ENCODE results near the gene KIAA0825. TPM values are rescaled to one million over a fixed set of nuclear protein-coding genes. Genes with fewer than 3 reads are reported as not detected.
"Not testable (repeated sequence)": the region's sequence is repeated elsewhere in the genome, so short reads cannot be mapped to it uniquely, and the experiment has no call there.

KIAA0825 gene
- total RNA-seq, 3 donors from 2014 or later (not counting 1 experiment from before 2014, with no cell fraction given), result 2.4 to 5.0 (median 4.8) TPM

- H3K4me1 ChIP-seq (ENCODE audit: control insufficient read depth, insufficient read depth, low read length), result no peaks in the 10 kb centered on the region
- Mint-ChIP-seq H3K36me3 (peaks cover 8% of the 10 kb centered on the region), H3K27ac (no peak overlapping the region), H3K9me3 (peaks cover 7 to 11% of the 10 kb centered on the region in 2 donors), H3K4me3 (no peak overlapping the region), H3K27me3 (ENCODE audit: low read depth in 2 of 2) (peaks cover 8 to 18% of the 10 kb centered on the region in 2 donors), H3K4me1 (no peaks in the 10 kb centered on the region)
- 94% methylated on average over 2 of the region's 2 CpGs for WGBS (ENCODE audit: insufficient coverage)
- intact Hi-C loops (cut with micrococcal nuclease), result no loop called here
- no peaks in the 10 kb centered on the region for H3K36me3 ChIP-seq (ENCODE audit: control insufficient read depth, insufficient read depth, low read length)
- no peak overlapping the region for H3K27ac ChIP-seq (ENCODE audit: low read length)
- TF ChIP-seq, protein P1, sequence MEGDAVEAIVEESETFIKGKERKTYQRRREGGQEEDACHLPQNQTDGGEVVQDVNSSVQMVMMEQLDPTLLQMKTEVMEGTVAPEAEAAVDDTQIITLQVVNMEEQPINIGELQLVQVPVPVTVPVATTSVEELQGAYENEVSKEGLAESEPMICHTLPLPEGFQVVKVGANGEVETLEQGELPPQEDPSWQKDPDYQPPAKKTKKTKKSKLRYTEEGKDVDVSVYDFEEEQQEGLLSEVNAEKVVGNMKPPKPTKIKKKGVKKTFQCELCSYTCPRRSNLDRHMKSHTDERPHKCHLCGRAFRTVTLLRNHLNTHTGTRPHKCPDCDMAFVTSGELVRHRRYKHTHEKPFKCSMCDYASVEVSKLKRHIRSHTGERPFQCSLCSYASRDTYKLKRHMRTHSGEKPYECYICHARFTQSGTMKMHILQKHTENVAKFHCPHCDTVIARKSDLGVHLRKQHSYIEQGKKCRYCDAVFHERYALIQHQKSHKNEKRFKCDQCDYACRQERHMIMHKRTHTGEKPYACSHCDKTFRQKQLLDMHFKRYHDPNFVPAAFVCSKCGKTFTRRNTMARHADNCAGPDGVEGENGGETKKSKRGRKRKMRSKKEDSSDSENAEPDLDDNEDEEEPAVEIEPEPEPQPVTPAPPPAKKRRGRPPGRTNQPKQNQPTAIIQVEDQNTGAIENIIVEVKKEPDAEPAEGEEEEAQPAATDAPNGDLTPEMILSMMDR (IDR thresholded peaks at IDR 0.05), result no peak
- no peaks in the 10 kb centered on the region for H3K9me3 ChIP-seq (ENCODE audit: control insufficient read depth, insufficient read depth, low read length)
- H3K4me3 ChIP-seq (ENCODE audit: low read length), result no peak overlapping the region
- no peak for ATAC-seq
- H3K27me3 ChIP-seq (ENCODE audit: control insufficient read depth, insufficient read depth, low read length), result peaks cover 2% of the 10 kb centered on the region
- no peak for DNase-seq
These were observed 478.1 kb downstream of the KIAA0825 start for GRCh38 chr5:94140300-94140699.

DNA sequence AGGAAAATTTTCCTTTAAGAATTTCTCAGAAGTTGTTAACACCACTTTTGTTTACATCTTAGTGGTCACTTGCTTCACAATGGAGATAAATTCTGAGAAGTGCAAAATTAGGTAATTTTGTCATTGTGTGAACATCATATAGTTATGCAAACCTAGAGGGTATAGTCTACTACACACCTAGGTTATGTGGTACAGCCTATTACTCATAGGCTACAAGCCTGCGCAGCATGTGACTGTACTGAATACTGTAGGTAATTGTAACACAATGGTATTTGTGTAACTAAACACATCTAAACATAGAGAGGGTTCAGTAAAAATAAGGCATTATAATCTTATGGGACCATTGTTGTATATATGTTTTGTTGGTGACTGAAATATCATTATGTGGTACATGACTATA, 488.3 kb downstream of the KIAA0825 start:
- Histone ChIP-seq H3K9me3 (ENCODE audit: control insufficient read depth, insufficient read depth, low read length) (no peaks in the 10 kb centered on the region), H3K36me3 (ENCODE audit: control insufficient read depth, insufficient read depth, low read length) (no peaks in the 10 kb centered on the region), H3K27me3 (ENCODE audit: control insufficient read depth, insufficient read depth, low read length) (no peaks in the 10 kb centered on the region), H3K4me1 (ENCODE audit: control insufficient read depth, insufficient read depth, low read length) (no peaks in the 10 kb centered on the region), H3K4me3 (ENCODE audit: low read length) (no peak overlapping the region), H3K27ac (ENCODE audit: low read length) (no peak overlapping the region)
- no peaks in the 10 kb centered on the region for H3K36me3 Mint-ChIP-seq
- H3K27me3 Mint-ChIP-seq (ENCODE audit: low read depth in 2 of 2), result peaks cover 12 to 26% of the 10 kb centered on the region in 2 donors
- no peaks in the 10 kb centered on the region for H3K9me3 Mint-ChIP-seq
- H3K27ac Mint-ChIP-seq, result no peak overlapping the region
- no peak for DNase-seq
- no peaks in the 10 kb centered on the region for H3K4me1 Mint-ChIP-seq
- TF ChIP-seq, protein P1 (IDR thresholded peaks at IDR 0.05), result no peak
- no peak overlapping the region for H3K4me3 Mint-ChIP-seq
- intact Hi-C loops (cut with micrococcal nuclease), result no loop called here
- WGBS (ENCODE audit: insufficient coverage), result no CpG with 5 or more reads among the region's 1 CpG
- no peak for ATAC-seq

DNA sequence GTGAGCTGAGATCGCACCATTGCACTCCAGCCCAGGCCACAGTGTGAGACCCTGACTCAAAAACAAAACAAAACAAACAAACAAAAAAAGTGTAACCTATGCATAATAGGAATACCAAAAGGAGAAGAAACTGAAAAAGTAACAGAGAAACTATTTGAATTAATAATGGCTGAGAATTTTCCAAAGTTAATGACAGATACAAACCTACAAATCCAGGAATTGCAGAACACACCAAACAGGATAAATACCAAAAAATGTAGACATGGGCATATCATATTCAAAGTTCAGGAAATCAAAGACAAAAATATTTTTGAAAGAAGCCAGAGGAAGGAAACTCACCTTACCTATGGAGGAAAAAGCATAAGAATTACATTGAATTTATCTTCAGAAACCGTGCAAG, 493.3 kb downstream of the KIAA0825 start:
- Mint-ChIP-seq H3K4me1 (no peaks in the 10 kb centered on the region), H3K36me3 (no peaks in the 10 kb centered on the region), H3K27ac (no peak overlapping the region), H3K27me3 (ENCODE audit: low read depth in 2 of 2) (peaks cover 29 to 41% of the 10 kb centered on the region in 2 donors), H3K4me3 (no peak overlapping the region), H3K9me3 (no peaks in the 10 kb centered on the region)
- Histone ChIP-seq H3K4me1 (ENCODE audit: control insufficient read depth, insufficient read depth, low read length) (no peaks in the 10 kb centered on the region), H3K36me3 (ENCODE audit: control insufficient read depth, insufficient read depth, low read length) (no peaks in the 10 kb centered on the region), H3K9me3 (ENCODE audit: control insufficient read depth, insufficient read depth, low read length) (no peaks in the 10 kb centered on the region), H3K27me3 (ENCODE audit: control insufficient read depth, insufficient read depth, low read length) (no peaks in the 10 kb centered on the region), H3K27ac (ENCODE audit: low read length) (no peak overlapping the region), H3K4me3 (ENCODE audit: low read length) (no peak overlapping the region)
- ATAC-seq (no peak), DNase-seq (no peak)
- WGBS (ENCODE audit: insufficient coverage), result 90% methylated on average over 1 of the region's 2 CpGs
- TF ChIP-seq, protein P1 (IDR thresholded peaks at IDR 0.05), result no peak
- intact Hi-C loops (cut with micrococcal nuclease), result no loop called here

- H3K4me3 Mint-ChIP-seq; H3K4me3 ChIP-seq (ENCODE audit: low read length); DNase-seq; ATAC-seq; H3K9me3 ChIP-seq (ENCODE audit: control insufficient read depth, insufficient read depth, low read length); H3K4me1 Mint-ChIP-seq; H3K27ac ChIP-seq (ENCODE audit: low read length); intact Hi-C loops (cut with micrococcal nuclease); H3K4me1 ChIP-seq (ENCODE audit: control insufficient read depth, insufficient read depth, low read length); H3K36me3 Mint-ChIP-seq; H3K9me3 Mint-ChIP-seq; H3K36me3 ChIP-seq (ENCODE audit: control insufficient read depth, insufficient read depth, low read length); H3K27me3 ChIP-seq (ENCODE audit: control insufficient read depth, insufficient read depth, low read length); H3K27ac Mint-ChIP-seq: not testable (repeated sequence)
- 93% methylated on average over 2 of the region's 2 CpGs for WGBS (ENCODE audit: insufficient coverage)
- peaks cover 33 to 40% of the 10 kb centered on the region in 2 donors for H3K27me3 Mint-ChIP-seq (ENCODE audit: low read depth in 2 of 2)
These were observed 502.1 kb downstream of the KIAA0825 start for GRCh38 chr5:94116317-94116716.

All from natural killer cell (primary cell).